Ishikawa (cell line): Measurements from ENCODE around the gene SSR4.

Experiments
- CEBPB ChIP-seq: IDR thresholded peaks from 2 replicates; pipeline ENCODE4 v1.6.1; 2012
- CREB1 ChIP-seq: IDR thresholded peaks from 2 replicates; pipeline ENCODE4 v1.6.1; 2012; ENCODE audit warnings: low read depth
- MAX ChIP-seq: IDR thresholded peaks from 2 replicates; pipeline ENCODE4 v1.6.1; 2012
- NFIC ChIP-seq: IDR thresholded peaks from 2 replicates; pipeline ENCODE4 v1.6.1; 2012
- REST ChIP-seq: IDR thresholded peaks from 2 replicates; pipeline ENCODE4 v1.6.1; 2012; ENCODE audit warnings: low read depth, mild to moderate bottlenecking
- TAF1 ChIP-seq: IDR thresholded peaks from 2 replicates; pipeline ENCODE4 v1.6.1; 2012; ENCODE audit warnings: low read depth, mild to moderate bottlenecking
- USF1 ChIP-seq: IDR thresholded peaks from 2 replicates; pipeline ENCODE4 v1.6.1; 2012

- TF ChIP-seq TAF1 (no peak), CEBPB (no peak), REST (no peak), USF1 (no peak), MAX (no peak), NFIC (no peak), CREB1 (no peak)
Measured at GRCh38 chrX:153820601-153821000, 26.1 kb downstream of the SSR4 start.
